DND-41 (cell line): ENCODE results near the gene BEST2.

ENCODE experiments used
- ATAC-seq: fragments of 200-7000 bp; cut with Tn5 transposase; 3 replicates; pipeline ENCODE4 v1.9.1; 2021; ENCODE audit warnings: low read depth; ENCODE audit not compliant: insufficient read depth
- DNase-seq: peaks from one replicate; pipeline ENCODE4 v3.0.0-alpha.2; 2020
- H2AFZ ChIP-seq: 2 replicates; pipeline ENCODE4 v1.6.0; 2012; ENCODE audit warnings: low read depth, low read length
- H3K27ac ChIP-seq: 2 replicates; pipeline ENCODE4 v1.5.1; 2012; ENCODE audit warnings: low read length, inconsistent platforms
- H3K27me3 ChIP-seq: fragments of 200-600 bp; sonication (generic); 2 replicates; pipeline ENCODE4 v1.6.0; 2012; ENCODE audit warnings: low read length, mild to moderate bottlenecking, inconsistent platforms; ENCODE audit not compliant: insufficient read depth, poor library complexity
- H3K36me3 ChIP-seq: 2 replicates; pipeline ENCODE4 v1.5.1; 2012; ENCODE audit warnings: low read length, inconsistent platforms; ENCODE audit not compliant: insufficient read depth
- H3K4me1 ChIP-seq: 2 replicates; pipeline ENCODE4 v1.5.1; 2012; ENCODE audit warnings: mild to moderate bottlenecking, low read length; ENCODE audit not compliant: insufficient read depth
- H3K4me2 ChIP-seq: 2 replicates; pipeline ENCODE4 v1.6.0; 2012; ENCODE audit warnings: mild to moderate bottlenecking, moderate library complexity, low read length, inconsistent platforms; ENCODE audit not compliant: insufficient read depth
- H3K4me3 ChIP-seq, 2 experiments: fragments of 200-600 bp in 1 of 2; shearing (Covaris generic) in 1 of 2; 2 replicates each; pipeline ENCODE4 v1.5.1; 2012 to 2016; ENCODE audit warnings: inconsistent platforms in 2 of 2, low read length in 2 of 2, mild to moderate bottlenecking in 2 of 2, low read depth in 1 of 2, moderate library complexity in 1 of 2
- H3K79me2 ChIP-seq: 2 replicates; pipeline ENCODE4 v1.6.0; 2012; ENCODE audit warnings: low read length, inconsistent platforms; ENCODE audit not compliant: insufficient read depth
- H3K9ac ChIP-seq: 2 replicates; pipeline ENCODE4 v1.6.0; 2012; ENCODE audit warnings: low read depth, mild to moderate bottlenecking, inconsistent platforms, low read length, moderate library complexity
- H3K9me3 ChIP-seq: 2 replicates; pipeline ENCODE4 v1.5.1; 2012; ENCODE audit warnings: low read length, moderate library complexity, mild to moderate bottlenecking, inconsistent platforms; ENCODE audit not compliant: insufficient read depth, severe bottlenecking
- H4K20me1 ChIP-seq: 2 replicates; pipeline ENCODE4 v1.6.0; 2012; ENCODE audit warnings: low read length; ENCODE audit not compliant: insufficient read depth
- CTCF ChIP-seq: IDR thresholded peaks from 2 replicates; pipeline ENCODE4 v1.5.1; 2012; ENCODE audit warnings: borderline replicate concordance, low read length, moderate library complexity, mild to moderate bottlenecking; ENCODE audit not compliant: poor library complexity, severe bottlenecking; ENCODE audit errors: extremely low read depth
- EZH2 ChIP-seq: IDR thresholded peaks from 3 replicates; pipeline ENCODE4 v1.6.1; 2012; ENCODE audit warnings: borderline replicate concordance, low read depth, mild to moderate bottlenecking, moderate library complexity, low read length, inconsistent platforms; ENCODE audit not compliant: severe bottlenecking

The BEST2 gene

GRCh38 chr19:12750851-12751250 lies 740 bp upstream of the BEST2 start:
- DNase-seq (no peak), ATAC-seq (no peak)
- TF ChIP-seq CTCF, result no peak
- TF ChIP-seq EZH2, result no peak
- H3K9me3 ChIP-seq, result peaks cover 13% of the 10 kb centered on the region
- H3K27ac ChIP-seq, result no peak overlapping the region
- no peaks in the 10 kb centered on the region for H3K79me2 ChIP-seq
- H3K4me2 ChIP-seq, result no peak overlapping the region
- H4K20me1 ChIP-seq, result no peaks in the 10 kb centered on the region
- H3K4me1 ChIP-seq, result no peaks in the 10 kb centered on the region
- H3K36me3 ChIP-seq, result peaks cover 24% of the 10 kb centered on the region
- no peak overlapping the region for H3K4me3 ChIP-seq
- H3K9ac ChIP-seq, result no peak overlapping the region
- H3K27me3 ChIP-seq, result no peaks in the 10 kb centered on the region
- no peak overlapping the region for H2AFZ ChIP-seq

GRCh38 chr19:12752056-12752781 lies 628 bp downstream of the BEST2 start:
- Histone ChIP-seq H3K27ac (no peak overlapping the region), H3K9ac (no peak overlapping the region), H3K9me3 (peaks cover 9% of the 10 kb centered on the region), H3K4me1 (peaks cover under 1% of the 10 kb centered on the region; the same call in 1 of the 2 replicates), H3K36me3 (peaks cover 11% of the 10 kb centered on the region), H3K4me3 (no peak overlapping the region), H2AFZ (no peak overlapping the region), H3K79me2 (no peaks in the 10 kb centered on the region), H3K4me2 (no peak overlapping the region), H4K20me1 (no peaks in the 10 kb centered on the region), H3K27me3 (no peaks in the 10 kb centered on the region)
- DNase-seq, result no peak
- no peak for ATAC-seq
- TF ChIP-seq CTCF (no peak), EZH2 (no peak)

GRCh38 chr19:12754465-12755196 lies 3.0 kb downstream of the BEST2 start:
- ATAC-seq (no peak), DNase-seq (no peak)
- Histone ChIP-seq H2AFZ (no peak overlapping the region; the same call in 1 of the 2 replicates), H3K9me3 (no peaks in the 10 kb centered on the region), H3K27me3 (no peaks in the 10 kb centered on the region), H3K27ac (no peak overlapping the region), H3K36me3 (no peaks in the 10 kb centered on the region), H3K79me2 (no peaks in the 10 kb centered on the region), H3K4me2 (no peak overlapping the region), H3K4me1 (peaks cover 9% of the 10 kb centered on the region), H4K20me1 (no peaks in the 10 kb centered on the region), H3K9ac (no peak overlapping the region), H3K4me3 (no peak overlapping the region)
- TF ChIP-seq EZH2, result no peak
- TF ChIP-seq CTCF, result no peak
